DND-41 (cell line): Measurements from ENCODE around the gene FHIP1A.

Experiments used
- CTCF ChIP-seq: IDR thresholded peaks from 2 replicates; pipeline ENCODE4 v1.5.1; 2012; ENCODE audit warnings: borderline replicate concordance, low read length, moderate library complexity, mild to moderate bottlenecking; ENCODE audit not compliant: poor library complexity, severe bottlenecking; ENCODE audit errors: extremely low read depth
- EZH2 ChIP-seq: IDR thresholded peaks from 3 replicates; pipeline ENCODE4 v1.6.1; 2012; ENCODE audit warnings: borderline replicate concordance, low read depth, mild to moderate bottlenecking, moderate library complexity, low read length, inconsistent platforms; ENCODE audit not compliant: severe bottlenecking

- TF ChIP-seq CTCF, result no peak
- no peak for TF ChIP-seq EZH2
Measured at GRCh38 chr4:151438154-151438553, 29.2 kb downstream of the FHIP1A start.
